Panc1 (cell line): ENCODE data around the gene ELOVL6. TPM values are rescaled to one million over a fixed set of nuclear protein-coding genes. Genes with fewer than 3 reads are reported as not detected.

ENCODE experiments used
- ATAC-seq: fragments of 200-7000 bp; cut with Tn5 transposase; 2 replicates; pipeline ENCODE4 v1.9.1; 2020; ENCODE audit warnings: mild to moderate bottlenecking, moderate library complexity
- BruUV-seq: library from RNA; stranded (reverse); fragments of 400-500 nt; replicated peaks from 2 replicates; lab custom pipeline; 2021; lab: Mats Ljungman, UMichigan
- CTCF ChIA-PET: fragments of 300-600 bp; sonication (Branson Sonifier 250); formaldehyde crosslinking; loops from one replicate; lab custom pipeline; 2022; ENCODE audit warnings: antibody characterized with exemption; lab: Charles Lee
- POLR2A ChIA-PET: fragments of 300-600 bp; sonication (Branson Sonifier 250); formaldehyde crosslinking; loops from one replicate; lab custom pipeline; 2022; ENCODE audit warnings: antibody characterized with exemption; lab: Charles Lee
- DNase-seq: peaks from one replicate; pipeline ENCODE4 v3.0.0-alpha.2; 2010; ENCODE audit warnings: low read depth, low spot score
- H3K27ac ChIP-seq: 2 replicates; pipeline ENCODE4 v1.5.1; 2011; ENCODE audit warnings: mild to moderate bottlenecking, low read length, inconsistent platforms
- H3K27me3 ChIP-seq: fragments of 200-500 bp; sonication (Bioruptor generic); 2 replicates; pipeline ENCODE4 v1.6.0; 2014; ENCODE audit warnings: low read length, inconsistent platforms; ENCODE audit not compliant: control insufficient read depth, insufficient read depth
- H3K36me3 ChIP-seq: fragments of 200-500 bp; sonication (Bioruptor generic); 2 replicates; pipeline ENCODE4 v1.5.1; 2014; ENCODE audit warnings: inconsistent platforms, mild to moderate bottlenecking, low read length, moderate library complexity; ENCODE audit not compliant: control insufficient read depth, insufficient read depth
- H3K4me1 ChIP-seq: 2 replicates; pipeline ENCODE4 v1.5.1; 2011; ENCODE audit warnings: inconsistent platforms, mild to moderate bottlenecking, low read length, moderate library complexity; ENCODE audit not compliant: control insufficient read depth, insufficient read depth
- H3K4me3 ChIP-seq, 2 experiments: 2 replicates each; pipeline ENCODE4 v1.5.1; 2011 to 2012; ENCODE audit warnings: low read depth in 2 of 2, low read length in 2 of 2, mild to moderate bottlenecking in 2 of 2, inconsistent platforms in 1 of 2, moderate library complexity in 1 of 2
- H3K9me3 ChIP-seq: fragments of 200-500 bp; sonication (Bioruptor generic); 2 replicates; pipeline ENCODE4 v1.5.1; 2014; ENCODE audit warnings: low read depth, mild to moderate bottlenecking, inconsistent platforms, low read length, moderate library complexity; ENCODE audit not compliant: control insufficient read depth, insufficient read depth
- POLR2AphosphoS5 ChIP-seq: IDR thresholded peaks from 2 replicates; pipeline ENCODE4 v1.6.1; 2012; ENCODE audit warnings: mild to moderate bottlenecking, low read depth, low read length, moderate library complexity
- SIN3A ChIP-seq: IDR thresholded peaks from 2 replicates; pipeline ENCODE4 v1.6.1; 2012; ENCODE audit warnings: low read depth, mild to moderate bottlenecking, low read length, moderate library complexity, borderline replicate concordance; ENCODE audit not compliant: insufficient read depth
- TCF7L2 ChIP-seq: IDR thresholded peaks from 2 replicates; pipeline ENCODE4 v1.6.1; 2011; ENCODE audit warnings: mild to moderate bottlenecking, low read depth, low read length, inconsistent platforms
- in situ Hi-C: cut with HindIII; loops from 2 replicates; pipeline ENCODE4 v1.10.0; 2016; ENCODE audit warnings: low sequenced_read_pairs, low pct_unique_long_range_greater_than_20kb
- intact Hi-C: fragments of 100-400 bp; cut with micrococcal nuclease; formaldehyde crosslinking; loops from one replicate; pipeline ENCODE4 v1.10.0; 2022; ENCODE audit not compliant: unreplicated experiment
- total RNA-seq: library from RNA; stranded (reverse); gene quantifications from one replicate; pipeline ENCODE4 v1.2.1, GENCODE V29; 2021; ENCODE audit not compliant: unreplicated experiment
- TF ChIP-seq, protein P1 (sequence below), 2 experiments: IDR thresholded peaks; 2 replicates each; pipeline ENCODE4 v1.6.1; 2011 to 2012; ENCODE audit warnings: low read depth in 2 of 2, control low read depth in 1 of 2, low read length in 1 of 2, mild to moderate bottlenecking in 1 of 2, moderate library complexity in 1 of 2; ENCODE audit not compliant: insufficient read depth in 1 of 2
- TF ChIP-seq, protein P2 (sequence below): fragments of 450-650 bp; IDR thresholded peaks from 2 replicates; pipeline ENCODE4 v1.5.1; 2017; ENCODE audit warnings: mild to moderate bottlenecking

The ELOVL6 gene
- total RNA-seq, 1 experiment from 2014 or later = 0.54 TPM

DNA sequence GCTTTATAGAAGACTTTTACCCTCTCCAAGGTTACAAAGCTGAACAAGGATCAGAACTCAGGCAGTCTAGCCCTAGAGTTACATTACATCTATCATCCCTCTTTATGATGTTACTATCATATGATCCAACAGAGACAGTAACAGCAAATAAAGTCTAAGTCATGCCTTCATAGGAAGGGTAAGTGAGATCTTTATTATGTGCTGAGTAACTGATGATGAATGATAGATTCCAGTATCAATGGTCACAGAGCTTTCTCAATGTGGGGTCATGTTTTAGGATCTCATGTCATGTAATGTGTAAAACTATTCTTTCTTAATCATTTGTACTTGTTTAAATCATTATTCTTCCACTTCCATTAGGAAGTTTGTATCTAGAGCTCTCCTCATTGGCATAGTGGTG, 22.8 kb downstream of the ELOVL6 start:
- no peak for TF ChIP-seq TCF7L2
- TF ChIP-seq POLR2AphosphoS5 = no peak
- TF ChIP-seq, protein P1, sequence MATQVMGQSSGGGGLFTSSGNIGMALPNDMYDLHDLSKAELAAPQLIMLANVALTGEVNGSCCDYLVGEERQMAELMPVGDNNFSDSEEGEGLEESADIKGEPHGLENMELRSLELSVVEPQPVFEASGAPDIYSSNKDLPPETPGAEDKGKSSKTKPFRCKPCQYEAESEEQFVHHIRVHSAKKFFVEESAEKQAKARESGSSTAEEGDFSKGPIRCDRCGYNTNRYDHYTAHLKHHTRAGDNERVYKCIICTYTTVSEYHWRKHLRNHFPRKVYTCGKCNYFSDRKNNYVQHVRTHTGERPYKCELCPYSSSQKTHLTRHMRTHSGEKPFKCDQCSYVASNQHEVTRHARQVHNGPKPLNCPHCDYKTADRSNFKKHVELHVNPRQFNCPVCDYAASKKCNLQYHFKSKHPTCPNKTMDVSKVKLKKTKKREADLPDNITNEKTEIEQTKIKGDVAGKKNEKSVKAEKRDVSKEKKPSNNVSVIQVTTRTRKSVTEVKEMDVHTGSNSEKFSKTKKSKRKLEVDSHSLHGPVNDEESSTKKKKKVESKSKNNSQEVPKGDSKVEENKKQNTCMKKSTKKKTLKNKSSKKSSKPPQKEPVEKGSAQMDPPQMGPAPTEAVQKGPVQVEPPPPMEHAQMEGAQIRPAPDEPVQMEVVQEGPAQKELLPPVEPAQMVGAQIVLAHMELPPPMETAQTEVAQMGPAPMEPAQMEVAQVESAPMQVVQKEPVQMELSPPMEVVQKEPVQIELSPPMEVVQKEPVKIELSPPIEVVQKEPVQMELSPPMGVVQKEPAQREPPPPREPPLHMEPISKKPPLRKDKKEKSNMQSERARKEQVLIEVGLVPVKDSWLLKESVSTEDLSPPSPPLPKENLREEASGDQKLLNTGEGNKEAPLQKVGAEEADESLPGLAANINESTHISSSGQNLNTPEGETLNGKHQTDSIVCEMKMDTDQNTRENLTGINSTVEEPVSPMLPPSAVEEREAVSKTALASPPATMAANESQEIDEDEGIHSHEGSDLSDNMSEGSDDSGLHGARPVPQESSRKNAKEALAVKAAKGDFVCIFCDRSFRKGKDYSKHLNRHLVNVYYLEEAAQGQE (IDR thresholded peaks at IDR 0.05; ENCODE audit: insufficient read depth in 1 of 2, low read depth in 2 of 2, low read length in 1 of 2) = no peak
- TF ChIP-seq, protein P2, sequence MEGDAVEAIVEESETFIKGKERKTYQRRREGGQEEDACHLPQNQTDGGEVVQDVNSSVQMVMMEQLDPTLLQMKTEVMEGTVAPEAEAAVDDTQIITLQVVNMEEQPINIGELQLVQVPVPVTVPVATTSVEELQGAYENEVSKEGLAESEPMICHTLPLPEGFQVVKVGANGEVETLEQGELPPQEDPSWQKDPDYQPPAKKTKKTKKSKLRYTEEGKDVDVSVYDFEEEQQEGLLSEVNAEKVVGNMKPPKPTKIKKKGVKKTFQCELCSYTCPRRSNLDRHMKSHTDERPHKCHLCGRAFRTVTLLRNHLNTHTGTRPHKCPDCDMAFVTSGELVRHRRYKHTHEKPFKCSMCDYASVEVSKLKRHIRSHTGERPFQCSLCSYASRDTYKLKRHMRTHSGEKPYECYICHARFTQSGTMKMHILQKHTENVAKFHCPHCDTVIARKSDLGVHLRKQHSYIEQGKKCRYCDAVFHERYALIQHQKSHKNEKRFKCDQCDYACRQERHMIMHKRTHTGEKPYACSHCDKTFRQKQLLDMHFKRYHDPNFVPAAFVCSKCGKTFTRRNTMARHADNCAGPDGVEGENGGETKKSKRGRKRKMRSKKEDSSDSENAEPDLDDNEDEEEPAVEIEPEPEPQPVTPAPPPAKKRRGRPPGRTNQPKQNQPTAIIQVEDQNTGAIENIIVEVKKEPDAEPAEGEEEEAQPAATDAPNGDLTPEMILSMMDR = no peak
- no peak for TF ChIP-seq SIN3A
- DNase-seq = no peak
- no peaks in the 10 kb centered on the region for H3K9me3 ChIP-seq
- H3K27me3 ChIP-seq = no peaks in the 10 kb centered on the region
- intact Hi-C loops = no loop called here
- BruUV-seq = no TSS peak
- ChIA-PET CTCF (no interaction called here), POLR2A (no interaction called here)
- H3K4me3 ChIP-seq = no peak overlapping the region
- H3K27ac ChIP-seq = no peak overlapping the region
- H3K4me1 ChIP-seq = no peaks in the 10 kb centered on the region
- no peak for ATAC-seq
- in situ Hi-C loops = no loop called here
- H3K36me3 ChIP-seq = no peaks in the 10 kb centered on the region

DNA sequence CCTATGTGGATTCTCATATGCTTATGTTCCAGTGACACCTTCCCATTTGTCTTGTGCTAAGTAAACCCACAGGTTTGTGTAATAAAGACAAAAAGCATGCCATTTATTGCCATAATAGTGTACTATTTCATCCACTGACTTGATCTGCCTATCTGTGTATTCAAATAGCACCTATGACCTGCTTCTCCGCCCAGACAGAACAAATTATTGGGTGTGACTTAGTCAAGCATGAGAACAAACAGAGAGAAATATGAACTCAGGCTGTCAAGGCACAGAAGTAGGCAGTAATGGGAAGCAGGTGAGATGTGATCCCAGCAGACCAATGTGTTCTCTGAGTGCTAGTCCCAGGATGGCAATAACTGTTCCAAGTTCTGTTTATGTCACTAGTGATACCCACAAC, 25.4 kb downstream of the ELOVL6 start:
- no peaks in the 10 kb centered on the region for H3K9me3 ChIP-seq
- CTCF ChIA-PET = no interaction called here
- intact Hi-C loops = no loop called here
- no peak for DNase-seq
- no TSS peak for BruUV-seq
- POLR2A ChIA-PET = no interaction called here
- TF ChIP-seq, protein P2 = no peak
- TF ChIP-seq TCF7L2 (no peak), SIN3A (no peak), POLR2AphosphoS5 (no peak)
- TF ChIP-seq, protein P1 (IDR thresholded peaks at IDR 0.05; ENCODE audit: insufficient read depth in 1 of 2, low read depth in 2 of 2, low read length in 1 of 2) = no peak
- no peak overlapping the region for H3K27ac ChIP-seq
- no peak for ATAC-seq
- in situ Hi-C loops = no loop called here
- no peaks in the 10 kb centered on the region for H3K36me3 ChIP-seq
- H3K27me3 ChIP-seq = no peaks in the 10 kb centered on the region
- no peaks in the 10 kb centered on the region for H3K4me1 ChIP-seq
- H3K4me3 ChIP-seq = no peak overlapping the region
